ENCODE measurements around the gene RABL3. TPM values are rescaled to one million over a fixed set of nuclear protein-coding genes. Genes with fewer than 3 reads are reported as not detected.
A peak's percentile ranks its signal among the peaks of the same experiment; 100 is the strongest.
"Not testable (repeated sequence)": the region's sequence is repeated elsewhere in the genome, so short reads cannot be mapped to it uniquely, and the experiment has no call there.

Gene RABL3
- total RNA-seq, 1 donor from 2014 or later, result 5.7 TPM

- Histone ChIP-seq H3K9me3 (ENCODE audit: control insufficient read depth in 3 of 3, low read length in 3 of 3) (no peaks in the 10 kb centered on the region), H3K27ac (ENCODE audit: low read depth, low read length) (no peak overlapping the region), H3K9ac (ENCODE audit: low read depth in 1 of 3, low read length in 3 of 3) (no peak overlapping the region)
These were observed 10.5 kb upstream of the RABL3 start for GRCh38 chr3:120752865-120753264.

GRCh38 chr3:120752230-120752629, 9.9 kb upstream of the RABL3 start:
- Histone ChIP-seq H3K27me3 (ENCODE audit: control insufficient read depth in 3 of 3, insufficient read depth in 3 of 3, low read length in 3 of 3) (no peaks in the 10 kb centered on the region), H3K9ac (ENCODE audit: low read depth in 1 of 3, low read length in 3 of 3) (no peak overlapping the region), H3K4me3 (ENCODE audit: low read length in 3 of 3) (no peak overlapping the region), H3K27ac (ENCODE audit: low read depth, low read length) (no peak overlapping the region), H3K9me3 (ENCODE audit: control insufficient read depth in 3 of 3, low read length in 3 of 3) (no peaks in the 10 kb centered on the region), H3K4me1 (ENCODE audit: control insufficient read depth in 3 of 3, insufficient read depth in 3 of 3, low read length in 3 of 3) (no peaks in the 10 kb centered on the region), H3K36me3 (ENCODE audit: control insufficient read depth in 3 of 3, insufficient read depth in 3 of 3, low read length in 3 of 3) (peaks cover 3 to 4% (median 3%) of the 10 kb centered on the region in 3 donors)

More at GRCh38 chr3:120752865-120753264, 10.5 kb upstream of the RABL3 start:
- Histone ChIP-seq H3K4me3 (ENCODE audit: low read length in 3 of 3) (no peak overlapping the region), H3K27me3 (ENCODE audit: control insufficient read depth in 3 of 3, insufficient read depth in 3 of 3, low read length in 3 of 3) (no peaks in the 10 kb centered on the region), H3K4me1 (ENCODE audit: control insufficient read depth in 3 of 3, insufficient read depth in 3 of 3, low read length in 3 of 3) (no peaks in the 10 kb centered on the region), H3K36me3 (ENCODE audit: control insufficient read depth in 3 of 3, insufficient read depth in 3 of 3, low read length in 3 of 3) (peaks cover 3 to 4% (median 3%) of the 10 kb centered on the region in 3 donors)

- Histone ChIP-seq H3K36me3 (ENCODE audit: control insufficient read depth in 3 of 3, insufficient read depth in 3 of 3, low read length in 3 of 3) (peaks cover 3 to 4% (median 3%) of the 10 kb centered on the region in 3 donors), H3K9me3 (ENCODE audit: control insufficient read depth in 3 of 3, low read length in 3 of 3) (no peaks in the 10 kb centered on the region), H3K9ac (ENCODE audit: low read depth in 1 of 3, low read length in 3 of 3) (no peak overlapping the region), H3K4me3 (ENCODE audit: low read length in 3 of 3) (no peak overlapping the region), H3K27ac (ENCODE audit: low read depth, low read length) (no peak overlapping the region), H3K4me1 (ENCODE audit: control insufficient read depth in 3 of 3, insufficient read depth in 3 of 3, low read length in 3 of 3) (no peaks in the 10 kb centered on the region), H3K27me3 (ENCODE audit: control insufficient read depth in 3 of 3, insufficient read depth in 3 of 3, low read length in 3 of 3) (no peaks in the 10 kb centered on the region)
These were observed 7.5 kb upstream of the RABL3 start for GRCh38 chr3:120749843-120750242.

- Histone ChIP-seq H3K36me3 (ENCODE audit: control insufficient read depth in 3 of 3, insufficient read depth in 3 of 3, low read length in 3 of 3) (no peaks in the 10 kb centered on the region), H3K4me1 (ENCODE audit: control insufficient read depth in 3 of 3, insufficient read depth in 3 of 3, low read length in 3 of 3) (peaks cover 11 to 13% (median 13%) of the 10 kb centered on the region in 3 donors), H3K27ac (ENCODE audit: low read depth, low read length) (no peak overlapping the region), H3K4me3 (ENCODE audit: low read length in 3 of 3) (no peak overlapping the region), H3K9ac (ENCODE audit: low read depth in 1 of 3, low read length in 3 of 3) (no peak overlapping the region), H3K9me3 (ENCODE audit: control insufficient read depth in 3 of 3, low read length in 3 of 3) (no peaks in the 10 kb centered on the region), H3K27me3 (ENCODE audit: control insufficient read depth in 3 of 3, insufficient read depth in 3 of 3, low read length in 3 of 3) (no peaks in the 10 kb centered on the region)
These were observed 3.1 kb upstream of the RABL3 start for GRCh38 chr3:120745466-120745865.

GRCh38 chr3:120743556-120744195, 1.4 kb upstream of the RABL3 start:
- no peaks in the 10 kb centered on the region for H3K9me3 ChIP-seq (ENCODE audit: control insufficient read depth in 3 of 3, low read length in 3 of 3)
- no peaks in the 10 kb centered on the region for H3K27me3 ChIP-seq (ENCODE audit: control insufficient read depth in 3 of 3, insufficient read depth in 3 of 3, low read length in 3 of 3)
- H3K27ac ChIP-seq (ENCODE audit: low read depth, low read length), result no peak overlapping the region
- no peaks in the 10 kb centered on the region for H3K36me3 ChIP-seq (ENCODE audit: control insufficient read depth in 3 of 3, insufficient read depth in 3 of 3, low read length in 3 of 3)
- peaks cover 11 to 13% (median 13%) of the 10 kb centered on the region in 3 donors for H3K4me1 ChIP-seq (ENCODE audit: control insufficient read depth in 3 of 3, insufficient read depth in 3 of 3, low read length in 3 of 3)
- peak overlapping the region; percentile 91 to 96 (median 93) for H3K9ac ChIP-seq (ENCODE audit: low read depth in 1 of 3, low read length in 3 of 3)
- H3K4me3 ChIP-seq (ENCODE audit: low read length in 3 of 3), result peak overlapping the region; percentile 95 to 100 (median 100)

GRCh38 chr3:120742849-120743365, 591 bp upstream of the RABL3 start:
- Histone ChIP-seq H3K9ac (ENCODE audit: low read depth in 1 of 3, low read length in 3 of 3) (peak overlapping the region; percentile 91 to 96 (median 93)), H3K4me3 (ENCODE audit: low read length in 3 of 3) (peak overlapping the region; percentile 95 to 100 (median 100)), H3K9me3 (ENCODE audit: control insufficient read depth in 3 of 3, low read length in 3 of 3) (no peaks in the 10 kb centered on the region), H3K36me3 (ENCODE audit: control insufficient read depth in 3 of 3, insufficient read depth in 3 of 3, low read length in 3 of 3) (peaks cover 0 to 3% (median 3%) of the 10 kb centered on the region in 3 donors), H3K27me3 (ENCODE audit: control insufficient read depth in 3 of 3, insufficient read depth in 3 of 3, low read length in 3 of 3) (no peaks in the 10 kb centered on the region), H3K27ac (ENCODE audit: low read depth, low read length) (peak overlapping the region; percentile 96), H3K4me1 (ENCODE audit: control insufficient read depth in 3 of 3, insufficient read depth in 3 of 3, low read length in 3 of 3) (peaks cover 11 to 13% (median 13%) of the 10 kb centered on the region in 3 donors)

GRCh38 chr3:120741837-120742197, 499 bp downstream of the RABL3 start:
- Histone ChIP-seq H3K9ac (ENCODE audit: low read depth in 1 of 3, low read length in 3 of 3) (peak overlapping the region; percentile 91 to 99 (median 93)), H3K9me3 (ENCODE audit: control insufficient read depth in 3 of 3, low read length in 3 of 3) (peaks cover 0 to 2% (median 0%) of the 10 kb centered on the region in 3 donors), H3K4me1 (ENCODE audit: control insufficient read depth in 3 of 3, insufficient read depth in 3 of 3, low read length in 3 of 3) (peaks cover 11 to 13% (median 13%) of the 10 kb centered on the region in 3 donors), H3K4me3 (ENCODE audit: low read length in 3 of 3) (peak overlapping the region; percentile 95 to 100 (median 100)), H3K36me3 (ENCODE audit: control insufficient read depth in 3 of 3, insufficient read depth in 3 of 3, low read length in 3 of 3) (peaks cover 0 to 6% (median 3%) of the 10 kb centered on the region in 3 donors), H3K27me3 (ENCODE audit: control insufficient read depth in 3 of 3, insufficient read depth in 3 of 3, low read length in 3 of 3) (no peaks in the 10 kb centered on the region), H3K27ac (ENCODE audit: low read depth, low read length) (peak overlapping the region; percentile 96)

- peak overlapping the region; percentile 95 to 100 (median 100) for H3K4me3 ChIP-seq (ENCODE audit: low read length in 3 of 3)
- no peaks in the 10 kb centered on the region for H3K27me3 ChIP-seq (ENCODE audit: control insufficient read depth in 3 of 3, insufficient read depth in 3 of 3, low read length in 3 of 3)
- H3K9me3 ChIP-seq (ENCODE audit: control insufficient read depth in 3 of 3, low read length in 3 of 3), result peaks cover 0 to 2% (median 0%) of the 10 kb centered on the region in 3 donors
- no peak overlapping the region for H3K27ac ChIP-seq (ENCODE audit: low read depth, low read length)
- peaks cover 0 to 6% (median 3%) of the 10 kb centered on the region in 3 donors for H3K36me3 ChIP-seq (ENCODE audit: control insufficient read depth in 3 of 3, insufficient read depth in 3 of 3, low read length in 3 of 3)
- H3K4me1 ChIP-seq (ENCODE audit: control insufficient read depth in 3 of 3, insufficient read depth in 3 of 3, low read length in 3 of 3), result peaks cover 11 to 13% (median 13%) of the 10 kb centered on the region in 3 donors
- H3K9ac ChIP-seq (ENCODE audit: low read depth in 1 of 3, low read length in 3 of 3), result no peak overlapping the region
These were observed 996 bp downstream of the RABL3 start for GRCh38 chr3:120741320-120741719.

- H3K4me1 ChIP-seq (ENCODE audit: control insufficient read depth in 3 of 3, insufficient read depth in 3 of 3, low read length in 3 of 3); H3K36me3 ChIP-seq (ENCODE audit: control insufficient read depth in 3 of 3, insufficient read depth in 3 of 3, low read length in 3 of 3); H3K27ac ChIP-seq (ENCODE audit: low read depth, low read length); H3K27me3 ChIP-seq (ENCODE audit: control insufficient read depth in 3 of 3, insufficient read depth in 3 of 3, low read length in 3 of 3); H3K4me3 ChIP-seq (ENCODE audit: low read length in 3 of 3); H3K9me3 ChIP-seq (ENCODE audit: control insufficient read depth in 3 of 3, low read length in 3 of 3); H3K9ac ChIP-seq (ENCODE audit: low read depth in 1 of 3, low read length in 3 of 3): not testable (repeated sequence)
These were observed 4.3 kb downstream of the RABL3 start for GRCh38 chr3:120738006-120738405.
